HEK293T (cell line): ENCODE results near the gene GRID2.

Source experiments
- CTCF ChIA-PET: fragments of 350-600 bp; formaldehyde crosslinking; extraction: SDS; loops from one replicate; lab custom pipeline; 2021; ENCODE audit warnings: antibody characterized with exemption, inconsistent platforms; lab: Yijun Ruan, JAX
- POLR2A ChIA-PET: fragments of 350-600 bp; formaldehyde crosslinking; extraction: SDS; loops from one replicate; lab custom pipeline; 2020; ENCODE audit warnings: antibody characterized with exemption, inconsistent platforms; lab: Yijun Ruan, JAX
- DNase-seq: peaks from one replicate; pipeline ENCODE4 v3.0.0; 2012; ENCODE audit warnings: mixed read lengths; ENCODE audit errors: extremely low spot score
- ARNT ChIP-seq: fragments of 450-650 bp; IDR thresholded peaks from 2 replicates; pipeline ENCODE4 v1.6.1; 2017; ENCODE audit warnings: mild to moderate bottlenecking
- BHLHE40 ChIP-seq: fragments of 450-650 bp; IDR thresholded peaks from 2 replicates; pipeline ENCODE4 v1.6.1; 2016; ENCODE audit warnings: mild to moderate bottlenecking, moderate library complexity, borderline replicate concordance
- CTBP1 ChIP-seq: fragments of 450-650 bp; IDR thresholded peaks from 2 replicates; pipeline ENCODE4 v1.6.1; 2016; ENCODE audit warnings: borderline replicate concordance
- ELF4 ChIP-seq: fragments of 450-650 bp; IDR thresholded peaks from 2 replicates; pipeline ENCODE4 v1.6.1; 2017; ENCODE audit warnings: antibody characterized with exemption
- FOXA1 ChIP-seq: fragments of 450-650 bp; IDR thresholded peaks from 2 replicates; pipeline ENCODE4 v1.6.1; 2016; ENCODE audit warnings: mild to moderate bottlenecking
- FOXK2 ChIP-seq: fragments of 450-650 bp; IDR thresholded peaks from 2 replicates; pipeline ENCODE4 v1.6.1; 2016; ENCODE audit warnings: mild to moderate bottlenecking
- FOXM1 ChIP-seq: fragments of 450-650 bp; IDR thresholded peaks from 2 replicates; pipeline ENCODE4 v1.6.1; 2017; ENCODE audit warnings: mild to moderate bottlenecking, borderline replicate concordance
- HDGF ChIP-seq: fragments of 450-650 bp; IDR thresholded peaks from 2 replicates; pipeline ENCODE4 v1.6.1; 2017; ENCODE audit warnings: antibody characterized with exemption, borderline replicate concordance
- L3MBTL2 ChIP-seq: fragments of 450-650 bp; conservative IDR thresholded peaks from 2 replicates; pipeline ENCODE4 v1.6.1; 2016; ENCODE audit warnings: mild to moderate bottlenecking
- LEF1 ChIP-seq: fragments of 450-650 bp; IDR thresholded peaks from 2 replicates; pipeline ENCODE4 v1.6.1; 2017; ENCODE audit warnings: mild to moderate bottlenecking, borderline replicate concordance
- NFRKB ChIP-seq: fragments of 450-650 bp; IDR thresholded peaks from 2 replicates; pipeline ENCODE4 v1.6.1; 2016; ENCODE audit warnings: mild to moderate bottlenecking, moderate library complexity
- SP1 ChIP-seq: fragments of 450-650 bp; IDR thresholded peaks from 2 replicates; pipeline ENCODE4 v1.6.1; 2017
- SUZ12 ChIP-seq: fragments of 450-650 bp; IDR thresholded peaks from 2 replicates; pipeline ENCODE4 v1.6.1; 2016; ENCODE audit warnings: mild to moderate bottlenecking
- TARDBP ChIP-seq: fragments of 450-650 bp; IDR thresholded peaks from 2 replicates; pipeline ENCODE4 v1.6.1; 2016
- ZNF384 ChIP-seq: fragments of 450-650 bp; IDR thresholded peaks from 2 replicates; pipeline ENCODE4 v1.6.1; 2016
- TF ChIP-seq, protein P1 (sequence below): fragments of 450-650 bp; IDR thresholded peaks from 2 replicates; pipeline ENCODE4 v1.6.1; 2016

The GRID2 gene

DNA sequence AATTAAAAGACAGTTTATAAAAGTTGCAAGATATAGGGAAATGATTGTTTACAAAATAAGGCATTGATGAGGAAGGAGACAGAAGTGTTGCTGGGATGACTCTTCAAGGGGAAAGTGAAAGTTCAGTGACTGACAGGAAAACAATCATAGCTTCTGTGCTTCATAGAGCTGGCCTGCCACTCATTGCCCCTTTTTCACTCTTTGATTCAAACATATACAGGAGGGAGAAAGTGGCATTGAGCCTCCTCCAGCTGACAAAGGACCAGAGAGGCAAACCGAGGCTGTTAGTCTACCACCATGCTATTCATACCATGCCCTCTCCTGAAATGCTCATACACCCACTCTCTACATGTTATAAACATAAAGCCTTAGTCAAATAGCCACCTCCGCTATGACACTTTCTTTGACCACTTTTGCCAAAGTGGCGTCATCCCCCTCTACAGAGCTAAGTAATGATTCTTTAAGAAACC, 1445.6 kb downstream of the GRID2 start:
- DNase-seq = no peak
- ChIA-PET CTCF (no interaction called here), POLR2A (no interaction called here)
- TF ChIP-seq LEF1 (no peak), HDGF (no peak), SUZ12 (no peak), FOXA1 (no peak), TARDBP (no peak), CTBP1 (no peak), L3MBTL2 (no peak), BHLHE40 (no peak), SP1 (no peak), NFRKB (no peak)
- TF ChIP-seq, protein P1, sequence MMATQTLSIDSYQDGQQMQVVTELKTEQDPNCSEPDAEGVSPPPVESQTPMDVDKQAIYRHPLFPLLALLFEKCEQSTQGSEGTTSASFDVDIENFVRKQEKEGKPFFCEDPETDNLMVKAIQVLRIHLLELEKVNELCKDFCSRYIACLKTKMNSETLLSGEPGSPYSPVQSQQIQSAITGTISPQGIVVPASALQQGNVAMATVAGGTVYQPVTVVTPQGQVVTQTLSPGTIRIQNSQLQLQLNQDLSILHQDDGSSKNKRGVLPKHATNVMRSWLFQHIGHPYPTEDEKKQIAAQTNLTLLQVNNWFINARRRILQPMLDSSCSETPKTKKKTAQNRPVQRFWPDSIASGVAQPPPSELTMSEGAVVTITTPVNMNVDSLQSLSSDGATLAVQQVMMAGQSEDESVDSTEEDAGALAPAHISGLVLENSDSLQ = no peak

DNA sequence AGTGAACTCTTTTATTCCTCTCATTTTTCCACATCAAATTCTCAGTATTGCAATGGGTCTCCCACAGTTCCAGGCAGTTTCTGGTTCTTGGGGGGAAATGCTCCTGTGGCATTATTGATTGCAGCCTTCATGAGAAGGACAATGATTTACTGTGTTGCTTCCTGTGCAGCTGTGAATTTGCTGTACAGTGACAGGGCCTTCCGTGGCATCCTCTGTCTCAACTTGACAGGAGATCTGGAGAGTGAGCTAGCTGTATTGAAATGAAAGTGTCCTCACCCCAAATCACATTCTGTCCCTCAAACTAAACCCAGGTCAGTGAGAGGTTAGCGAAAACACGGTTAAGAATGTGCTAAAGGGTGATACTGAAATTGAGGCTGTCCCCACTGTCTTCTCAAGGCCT, 1447.6 kb downstream of the GRID2 start:
- ChIA-PET POLR2A (no interaction called here), CTCF (no interaction called here)
- no peak for DNase-seq
- TF ChIP-seq ELF4 (no peak), L3MBTL2 (no peak), TARDBP (no peak), FOXA1 (no peak), FOXK2 (no peak), ZNF384 (no peak), CTBP1 (no peak), ARNT (no peak), BHLHE40 (no peak), HDGF (no peak), FOXM1 (no peak), NFRKB (no peak), SP1 (no peak), LEF1 (no peak), SUZ12 (no peak)
- TF ChIP-seq, protein P1 = no peak

DNA sequence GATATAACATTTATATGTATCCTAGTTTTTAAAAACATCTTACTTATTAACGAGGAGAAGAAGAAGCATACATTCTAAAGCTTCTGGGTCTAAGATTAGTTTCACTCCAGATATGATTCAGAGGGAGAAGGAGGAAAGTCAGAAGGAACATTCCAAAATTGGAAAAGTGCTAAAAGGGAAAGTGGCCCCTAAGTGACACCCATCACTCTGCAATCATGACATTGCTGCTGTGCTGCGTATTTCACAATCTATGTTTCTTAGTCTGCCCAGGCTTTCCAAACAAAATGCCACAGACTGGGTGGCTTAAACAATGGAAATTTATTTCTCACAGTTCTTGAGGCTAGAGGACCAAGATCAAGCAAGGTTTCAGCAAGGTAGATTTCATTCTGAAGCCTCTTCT, 1452.3 kb downstream of the GRID2 start:
- ChIA-PET POLR2A (no interaction called here), CTCF (no interaction called here)
- no peak for TF ChIP-seq SUZ12
- TF ChIP-seq BHLHE40 = no peak
- no peak for TF ChIP-seq TARDBP
- no peak for TF ChIP-seq LEF1
- TF ChIP-seq FOXK2 = no peak
- TF ChIP-seq L3MBTL2 = no peak
- TF ChIP-seq, protein P1 = no peak
- no peak for TF ChIP-seq FOXM1
- no peak for TF ChIP-seq ARNT
- TF ChIP-seq SP1 = no peak
- no peak for TF ChIP-seq ELF4
- DNase-seq = no peak

DNA sequence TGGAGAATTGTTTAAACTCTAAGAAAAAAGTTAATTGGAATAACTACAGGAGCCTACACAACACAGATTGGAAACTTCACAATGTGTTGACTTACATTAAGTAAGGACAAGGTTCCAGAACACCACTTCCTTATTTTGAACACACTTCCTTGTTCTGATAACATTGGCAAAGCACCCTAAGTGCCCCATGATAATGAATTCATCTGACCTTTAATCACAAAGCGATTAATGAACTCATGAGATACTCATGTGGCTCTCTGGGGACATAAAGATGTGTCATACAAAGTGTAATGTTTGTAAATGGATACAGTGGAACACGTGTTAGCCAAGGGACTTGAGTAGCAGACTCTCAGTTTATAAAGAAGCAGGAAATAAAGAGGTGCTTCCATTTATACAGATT, 1455.7 kb downstream of the GRID2 start:
- TF ChIP-seq CTBP1 = no peak
- ChIA-PET CTCF (no interaction called here), POLR2A (no interaction called here)
- DNase-seq = no peak

DNA sequence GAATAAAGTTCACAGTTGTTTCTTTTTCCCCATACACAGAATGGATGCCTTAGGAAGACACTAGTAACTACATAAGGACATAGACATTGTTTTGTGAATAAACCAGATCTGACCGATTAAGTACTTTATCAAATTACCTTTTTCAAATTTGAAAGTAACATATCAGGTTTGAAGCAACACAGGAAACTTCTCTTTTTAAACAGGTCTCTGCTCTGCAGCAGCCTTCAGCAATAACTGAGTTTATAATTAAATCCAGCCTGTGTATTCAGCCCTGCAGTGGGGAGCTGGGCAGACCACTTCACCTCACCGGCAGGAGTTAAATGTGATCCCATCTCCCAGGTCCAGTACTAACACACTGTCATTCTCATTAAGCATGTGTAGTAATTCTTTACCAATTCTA, 1456.5 kb downstream of the GRID2 start:
- DNase-seq = no peak
- POLR2A ChIA-PET = no interaction called here
- no peak for TF ChIP-seq FOXA1
- no peak for TF ChIP-seq ZNF384
- CTCF ChIA-PET = no interaction called here

DNA sequence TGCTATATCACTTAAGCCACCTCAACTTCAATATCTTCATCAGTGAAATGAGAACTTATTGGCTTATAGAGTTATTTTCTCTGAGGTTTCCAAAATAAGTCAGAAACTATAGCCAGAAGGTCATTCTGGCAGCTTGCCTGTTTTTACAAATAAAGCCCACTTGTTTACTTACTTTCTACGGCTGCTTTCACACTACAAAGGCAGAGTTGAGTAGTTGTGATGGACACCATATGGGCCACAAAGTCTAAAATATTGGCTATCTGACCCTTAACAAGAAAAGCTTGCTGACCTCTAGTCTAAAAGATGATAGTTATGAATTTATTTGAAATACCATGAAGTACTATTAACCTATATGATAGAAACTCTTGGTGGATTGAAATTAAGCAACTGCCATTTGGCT, 1457.5 kb downstream of the GRID2 start:
- TF ChIP-seq SP1 (no peak), CTBP1 (no peak), FOXK2 (no peak), ELF4 (no peak), NFRKB (no peak), SUZ12 (no peak), FOXM1 (no peak), ZNF384 (no peak), TARDBP (no peak), HDGF (no peak), ARNT (no peak), BHLHE40 (no peak), LEF1 (no peak), L3MBTL2 (no peak), FOXA1 (no peak)
- TF ChIP-seq, protein P1 = no peak
- ChIA-PET POLR2A (no interaction called here), CTCF (no interaction called here)
- no peak for DNase-seq
